Omental fat pad (tissue), 4 donors: ENCODE data around the gene LARGE1. TPM values are rescaled to one million over a fixed set of nuclear protein-coding genes. Genes with fewer than 3 reads are reported as not detected.

Experiments used
- ATAC-seq: fragments of 150-250 bp; one replicate; pipeline ENCODE4 v1.9.1; 2016; ENCODE audit warnings: mild to moderate bottlenecking, moderate library complexity; ENCODE audit not compliant: low FRiP score
- DNase-seq: peaks from one replicate; pipeline ENCODE4 v3.0.0-alpha.2; 2019; ENCODE audit warnings: low spot score
- total RNA-seq, 4 donors: library from RNA; depleted of rRNA; stranded (reverse); fragments of >200 nt; gene quantifications; one replicate each; pipeline ENCODE4 v1.1.0, GENCODE V29; 2016
- TF ChIP-seq, protein P1 (sequence below), 3 donors: fragments of 450-650 bp; IDR thresholded peaks; one replicate each; pipeline ENCODE4 v1.5.1; 2016 to 2017; ENCODE audit warnings: antibody characterized with exemption in 3 of 3, mild to moderate bottlenecking in 3 of 3, moderate library complexity in 2 of 3

LARGE1 gene
- total RNA-seq, 4 donors from 2014 or later: 16.5 to 31.2 (median 22.3) TPM

DNA sequence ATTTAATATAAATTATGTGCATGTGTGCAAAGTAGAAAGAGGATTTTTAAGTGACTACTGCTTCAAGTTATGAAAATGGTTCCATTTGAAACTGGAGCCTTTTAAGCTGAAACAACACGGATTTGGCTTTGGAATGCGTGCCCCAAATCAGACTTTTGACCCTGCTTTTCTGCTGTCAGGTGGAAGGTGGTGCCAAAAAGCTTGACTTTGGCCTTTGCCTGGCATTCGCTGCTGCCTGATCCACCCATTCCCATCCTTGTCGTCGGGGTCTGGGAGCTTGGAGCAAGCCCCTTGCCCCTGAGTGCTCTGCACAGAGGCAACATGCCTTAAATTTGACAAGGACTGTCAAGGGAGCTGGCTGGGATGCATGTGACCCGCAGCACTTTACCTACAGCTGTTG lies 526.8 kb downstream of the LARGE1 start:
- no peak for DNase-seq
- ATAC-seq: no peak
- TF ChIP-seq, protein P1, sequence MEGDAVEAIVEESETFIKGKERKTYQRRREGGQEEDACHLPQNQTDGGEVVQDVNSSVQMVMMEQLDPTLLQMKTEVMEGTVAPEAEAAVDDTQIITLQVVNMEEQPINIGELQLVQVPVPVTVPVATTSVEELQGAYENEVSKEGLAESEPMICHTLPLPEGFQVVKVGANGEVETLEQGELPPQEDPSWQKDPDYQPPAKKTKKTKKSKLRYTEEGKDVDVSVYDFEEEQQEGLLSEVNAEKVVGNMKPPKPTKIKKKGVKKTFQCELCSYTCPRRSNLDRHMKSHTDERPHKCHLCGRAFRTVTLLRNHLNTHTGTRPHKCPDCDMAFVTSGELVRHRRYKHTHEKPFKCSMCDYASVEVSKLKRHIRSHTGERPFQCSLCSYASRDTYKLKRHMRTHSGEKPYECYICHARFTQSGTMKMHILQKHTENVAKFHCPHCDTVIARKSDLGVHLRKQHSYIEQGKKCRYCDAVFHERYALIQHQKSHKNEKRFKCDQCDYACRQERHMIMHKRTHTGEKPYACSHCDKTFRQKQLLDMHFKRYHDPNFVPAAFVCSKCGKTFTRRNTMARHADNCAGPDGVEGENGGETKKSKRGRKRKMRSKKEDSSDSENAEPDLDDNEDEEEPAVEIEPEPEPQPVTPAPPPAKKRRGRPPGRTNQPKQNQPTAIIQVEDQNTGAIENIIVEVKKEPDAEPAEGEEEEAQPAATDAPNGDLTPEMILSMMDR (IDR thresholded peaks at IDR 0.05): no peak

DNA sequence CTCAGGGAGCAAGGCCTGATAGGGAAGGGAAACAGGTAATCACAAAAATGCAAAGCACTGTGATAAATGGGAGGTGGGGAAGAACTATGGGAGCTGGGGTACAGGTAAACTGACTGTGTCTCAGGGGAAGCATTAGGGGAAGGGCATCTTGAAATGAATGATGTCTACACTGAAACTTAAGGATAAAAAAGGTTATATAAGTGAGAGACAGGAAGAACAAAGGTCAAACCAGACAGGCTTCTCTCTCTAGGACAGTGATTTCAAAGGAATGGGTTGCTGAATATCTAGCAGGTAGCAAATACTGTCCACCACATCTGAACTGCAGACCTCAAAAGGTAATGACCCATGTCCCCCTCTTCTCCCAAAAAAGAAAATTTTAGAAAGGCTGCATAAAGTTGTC lies 529.0 kb downstream of the LARGE1 start:
- ATAC-seq (no peak), DNase-seq (no peak)
- TF ChIP-seq, protein P1 (IDR thresholded peaks at IDR 0.05): no peak

DNA sequence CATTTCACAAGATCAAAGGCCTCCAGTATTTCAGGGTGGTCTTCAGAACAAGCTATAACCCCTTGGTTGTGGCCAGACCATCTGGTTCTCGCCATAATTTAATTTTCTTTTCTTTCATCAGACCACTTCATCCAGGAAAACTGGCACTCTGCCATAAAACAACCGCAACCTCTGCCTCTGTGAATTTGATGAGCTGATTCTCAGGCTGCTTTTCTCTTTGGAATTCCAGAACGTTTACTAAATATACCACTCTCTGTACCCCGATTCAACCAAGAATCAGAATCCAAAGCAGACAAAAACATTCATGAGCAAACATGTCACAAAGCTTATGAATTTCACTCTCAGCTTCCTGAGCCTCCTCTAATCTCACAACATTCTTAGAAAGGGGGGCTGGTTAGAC lies 530.3 kb downstream of the LARGE1 start:
- no peak for ATAC-seq
- TF ChIP-seq, protein P1 (IDR thresholded peaks at IDR 0.05): no peak

DNA sequence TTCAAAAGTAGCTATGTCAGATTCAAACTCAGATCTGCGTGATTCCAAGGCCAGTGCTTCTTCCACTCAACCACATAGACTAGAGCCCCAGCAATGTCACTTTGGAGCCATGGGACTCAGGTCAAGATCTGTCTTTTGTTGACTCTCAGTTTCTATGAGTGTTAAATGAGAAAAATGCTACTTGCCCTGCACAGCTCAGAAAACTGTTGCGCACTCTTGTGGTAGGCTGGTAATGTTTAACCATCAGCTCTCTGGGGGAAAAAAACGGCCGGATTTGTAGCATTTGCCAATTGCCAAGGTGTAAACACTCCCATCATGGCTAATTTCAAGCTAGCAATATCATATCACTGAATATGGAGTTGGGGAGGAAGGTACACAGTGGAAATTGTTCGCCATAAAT lies 534.0 kb downstream of the LARGE1 start:
- TF ChIP-seq, protein P1 (IDR thresholded peaks at IDR 0.05): no peak
- ATAC-seq (no peak), DNase-seq (no peak)

More for the DNA sequence above, 530.3 kb downstream of the LARGE1 start:
- no peak for DNase-seq

DNA sequence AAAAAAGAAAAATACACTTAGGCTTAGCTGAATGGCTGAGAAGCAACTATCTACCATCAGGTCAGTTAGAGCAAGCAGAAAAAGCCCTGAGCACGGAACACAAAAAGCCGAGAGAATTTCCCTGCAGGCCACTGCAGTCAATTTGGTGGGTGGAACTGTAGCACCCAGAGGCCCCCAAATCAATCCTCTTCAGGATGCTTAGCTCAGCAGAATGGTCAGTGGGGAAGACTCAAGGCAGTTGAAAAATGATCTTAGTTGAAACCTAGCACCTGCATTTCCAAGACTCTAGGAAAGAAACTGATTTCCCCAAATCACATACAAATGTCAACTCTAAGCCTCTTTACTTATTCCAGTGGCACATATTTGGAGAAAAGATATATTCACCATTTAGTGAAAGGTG lies 534.7 kb downstream of the LARGE1 start:
- TF ChIP-seq, protein P1 (IDR thresholded peaks at IDR 0.05): no peak
- ATAC-seq (no peak), DNase-seq (no peak)

DNA sequence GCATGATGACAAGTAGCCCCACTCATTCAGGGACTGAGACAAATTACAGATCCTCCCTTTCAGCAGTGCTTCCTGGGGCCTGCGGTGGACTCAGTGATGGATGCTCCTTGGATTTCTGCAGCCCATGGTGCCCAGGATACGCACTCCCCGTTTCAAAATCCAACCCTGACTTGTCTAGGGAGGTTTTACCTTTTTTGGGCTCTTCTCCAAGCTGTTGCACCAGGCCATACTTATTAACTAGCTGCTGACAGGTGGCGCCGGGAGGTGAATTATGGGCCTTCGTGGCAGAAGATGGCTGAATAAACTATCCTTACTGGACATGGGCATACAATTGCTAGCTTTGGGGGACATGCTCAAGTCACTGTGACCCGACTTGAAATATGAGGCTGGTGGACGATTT lies 537.8 kb downstream of the LARGE1 start:
- no peak for DNase-seq
- ATAC-seq: peak; percentile 24
- TF ChIP-seq, protein P1 (IDR thresholded peaks at IDR 0.05): no peak

DNA sequence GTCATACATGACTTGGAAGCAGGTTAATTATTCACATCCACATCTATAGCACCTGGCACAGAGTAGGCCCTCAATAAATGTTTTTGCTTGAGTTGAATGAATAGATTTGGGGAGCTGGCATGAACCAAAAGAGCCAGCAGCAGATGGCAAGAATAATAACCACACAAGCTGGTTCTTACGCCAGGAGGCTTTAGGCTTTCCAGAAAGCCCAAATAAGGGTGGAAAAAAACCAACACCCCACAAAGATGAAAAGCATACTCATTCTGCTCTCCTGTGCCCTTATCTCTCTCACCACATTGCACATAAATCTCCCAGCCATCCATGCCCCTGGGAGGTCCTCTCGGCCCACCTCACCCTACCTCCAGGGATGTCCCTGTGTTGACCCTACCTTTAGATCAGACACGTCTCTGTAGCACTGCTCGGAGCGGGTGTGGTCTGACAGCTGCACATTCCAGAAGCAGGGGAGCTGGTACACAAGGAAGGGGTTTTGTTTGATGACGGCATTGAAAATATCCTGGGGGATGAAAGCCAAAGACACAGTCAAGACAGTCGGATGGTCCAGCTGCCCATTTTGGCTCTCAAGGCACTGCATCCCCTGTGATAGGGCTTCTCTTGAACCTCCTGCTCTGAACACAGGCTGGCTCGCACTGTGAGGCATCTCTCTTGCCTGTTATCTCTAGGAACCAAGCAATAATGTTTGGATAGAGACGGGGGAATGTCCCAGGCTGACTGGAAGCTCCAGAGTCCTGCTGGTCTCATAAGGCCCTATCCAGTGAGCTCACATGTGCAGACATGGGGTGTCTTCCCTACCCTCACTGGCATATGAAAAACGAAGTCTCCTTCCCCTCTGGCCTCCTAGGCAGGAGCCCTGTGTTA lies 538.5 kb downstream of the LARGE1 start:
- ATAC-seq (peak; percentile 46), DNase-seq (no peak)

More for the DNA sequence above, 538.5 kb downstream of the LARGE1 start:
- TF ChIP-seq, protein P1 (IDR thresholded peaks at IDR 0.05): no peak
